ENCODE measurements around the gene DUSP3.
A peak's percentile ranks its signal among the peaks of the same experiment; 100 is the strongest.

DUSP3 gene

DNA sequence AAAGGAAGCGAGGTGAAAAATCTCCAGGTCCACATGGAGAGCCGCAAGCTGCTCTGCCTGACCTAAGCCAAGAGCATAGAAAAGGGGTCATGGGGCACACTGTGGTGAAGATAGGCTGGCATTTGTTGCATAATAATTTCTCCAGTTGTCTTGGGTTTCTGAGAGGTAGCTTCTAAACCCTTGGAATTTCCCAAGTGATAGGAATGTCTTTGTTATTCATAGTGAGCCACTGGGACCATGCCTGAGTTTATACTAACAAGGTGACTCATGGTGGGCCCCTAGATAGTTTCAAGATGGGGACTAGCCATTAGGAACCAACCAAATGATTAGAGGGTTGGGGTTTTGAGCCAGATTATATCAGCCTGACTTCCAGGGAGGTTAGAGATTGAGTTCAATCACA, 45.8 kb downstream of the DUSP3 start:
- WGBS: 59% methylated on average over 2 of the region's 2 CpGs

DNA sequence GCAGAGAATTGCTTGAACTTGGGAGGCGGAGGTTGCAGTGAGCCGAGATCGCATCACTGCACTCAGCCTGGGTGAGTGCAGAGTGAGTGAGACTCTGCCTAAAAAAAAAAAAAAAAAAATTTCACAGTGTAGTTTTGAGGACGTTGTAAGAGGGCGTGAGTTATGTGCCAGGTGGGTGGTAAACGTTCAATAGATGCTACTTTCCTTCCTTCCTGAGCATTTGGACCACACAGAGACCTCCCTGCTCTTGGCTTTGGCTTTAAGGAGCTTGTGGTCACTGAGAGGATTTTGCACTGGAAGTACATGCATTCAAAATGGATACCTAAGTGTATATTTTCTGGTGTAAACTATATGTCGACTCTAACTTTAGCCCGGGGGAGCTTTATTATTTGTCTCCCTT, 50.7 kb downstream of the DUSP3 start:
- Histone ChIP-seq H3K27ac (ENCODE audit: low read length, poor library complexity, severe bottlenecking) (no peak overlapping the region), H2BK120ac (ENCODE audit: low read depth, low read length) (no peak overlapping the region), H3K23ac (ENCODE audit: low read length in 2 of 2) (no peak overlapping the region), H4K91ac (ENCODE audit: low read length) (no peak overlapping the region), H3K36me3 (ENCODE audit: control insufficient read depth in 1 of 2, insufficient read depth in 2 of 2, low read depth in 1 of 2, low read length in 2 of 2) (no peaks in the 10 kb centered on the region), H3K9me3 (ENCODE audit: control insufficient read depth, low read length) (peaks cover 6% of the 10 kb centered on the region), H2BK12ac (ENCODE audit: low read length in 2 of 2) (no peak overlapping the region), H3K27me3 (ENCODE audit: control insufficient read depth in 1 of 2, insufficient read depth in 1 of 2, low read length in 2 of 2) (no peaks in the 10 kb centered on the region), H3K18ac (ENCODE audit: low read depth in 1 of 2, low read length in 2 of 2) (no peak overlapping the region), H3K4me2 (ENCODE audit: low read length, poor library complexity, severe bottlenecking) (no peak overlapping the region), H2BK15ac (ENCODE audit: low read depth, poor library complexity, severe bottlenecking) (no peak overlapping the region), H4K8ac (ENCODE audit: low read length) (no peak overlapping the region), H3K4me1 (ENCODE audit: control insufficient read depth, insufficient read depth, low read depth, low read length) (peaks cover 12% of the 10 kb centered on the region), H2BK5ac (ENCODE audit: low read depth, low read length, poor library complexity, severe bottlenecking) (no peak overlapping the region), H3K4me3 (ENCODE audit: insufficient read depth in 1 of 2, low read depth in 1 of 2, low read length in 2 of 2) (no peak overlapping the region), H3K4ac (ENCODE audit: low read depth in 1 of 2, low read length in 2 of 2) (no peak overlapping the region), H2AK5ac (ENCODE audit: low read length, severe bottlenecking) (no peak overlapping the region), H3K14ac (ENCODE audit: low read length in 2 of 2) (no peak overlapping the region), H3K9ac (ENCODE audit: low read length) (no peak overlapping the region), H3K79me1 (replicated peaks; ENCODE audit: low read length, poor library complexity, severe bottlenecking) (no peaks in the 10 kb centered on the region), H2AFZ (ENCODE audit: low read depth, low read length) (no peak overlapping the region)
- WGBS: 99% methylated on average over 3 of the region's 8 CpGs
- DNase-seq: no peak

More for the DNA sequence above, 45.8 kb downstream of the DUSP3 start:
- H3K9ac ChIP-seq (ENCODE audit: low read length): no peak overlapping the region
- H3K79me1 ChIP-seq (replicated peaks; ENCODE audit: low read length, poor library complexity, severe bottlenecking): no peaks in the 10 kb centered on the region
- no peaks in the 10 kb centered on the region for H3K36me3 ChIP-seq (ENCODE audit: control insufficient read depth in 1 of 2, insufficient read depth in 2 of 2, low read depth in 1 of 2, low read length in 2 of 2)
- no peak overlapping the region for H4K91ac ChIP-seq (ENCODE audit: low read length)
- H3K27me3 ChIP-seq (ENCODE audit: control insufficient read depth in 1 of 2, insufficient read depth in 1 of 2, low read length in 2 of 2): no peaks in the 10 kb centered on the region
- H3K27ac ChIP-seq (ENCODE audit: low read length, poor library complexity, severe bottlenecking): peak overlapping the region; percentile 7
- no peak overlapping the region for H3K4me2 ChIP-seq (ENCODE audit: low read length, poor library complexity, severe bottlenecking)
- no peak overlapping the region for H2BK120ac ChIP-seq (ENCODE audit: low read depth, low read length)
- no peak overlapping the region for H3K4ac ChIP-seq (ENCODE audit: low read depth in 1 of 2, low read length in 2 of 2)
- H2BK15ac ChIP-seq (ENCODE audit: low read depth, poor library complexity, severe bottlenecking): no peak overlapping the region
- no peak overlapping the region for H4K8ac ChIP-seq (ENCODE audit: low read length)
- H2BK12ac ChIP-seq (ENCODE audit: low read length in 2 of 2): no peak overlapping the region
- DNase-seq: peak; percentile 79
- no peak overlapping the region for H2AK5ac ChIP-seq (ENCODE audit: low read length, severe bottlenecking)
- H3K14ac ChIP-seq (ENCODE audit: low read length in 2 of 2): no peak overlapping the region
- H2BK5ac ChIP-seq (ENCODE audit: low read depth, low read length, poor library complexity, severe bottlenecking): no peak overlapping the region
- peaks cover 2% of the 10 kb centered on the region for H3K4me1 ChIP-seq (ENCODE audit: control insufficient read depth, insufficient read depth, low read depth, low read length)
- no peak overlapping the region for H2AFZ ChIP-seq (ENCODE audit: low read depth, low read length)
- no peak overlapping the region for H3K23ac ChIP-seq (ENCODE audit: low read length in 2 of 2)
- H3K4me3 ChIP-seq (ENCODE audit: insufficient read depth in 1 of 2, low read depth in 1 of 2, low read length in 2 of 2): no peak overlapping the region
- no peaks in the 10 kb centered on the region for H3K9me3 ChIP-seq (ENCODE audit: control insufficient read depth, low read length)
- peak overlapping the region in 1 of 2 experiments; percentile 12 for H3K18ac ChIP-seq (ENCODE audit: low read depth in 1 of 2, low read length in 2 of 2)

DNA sequence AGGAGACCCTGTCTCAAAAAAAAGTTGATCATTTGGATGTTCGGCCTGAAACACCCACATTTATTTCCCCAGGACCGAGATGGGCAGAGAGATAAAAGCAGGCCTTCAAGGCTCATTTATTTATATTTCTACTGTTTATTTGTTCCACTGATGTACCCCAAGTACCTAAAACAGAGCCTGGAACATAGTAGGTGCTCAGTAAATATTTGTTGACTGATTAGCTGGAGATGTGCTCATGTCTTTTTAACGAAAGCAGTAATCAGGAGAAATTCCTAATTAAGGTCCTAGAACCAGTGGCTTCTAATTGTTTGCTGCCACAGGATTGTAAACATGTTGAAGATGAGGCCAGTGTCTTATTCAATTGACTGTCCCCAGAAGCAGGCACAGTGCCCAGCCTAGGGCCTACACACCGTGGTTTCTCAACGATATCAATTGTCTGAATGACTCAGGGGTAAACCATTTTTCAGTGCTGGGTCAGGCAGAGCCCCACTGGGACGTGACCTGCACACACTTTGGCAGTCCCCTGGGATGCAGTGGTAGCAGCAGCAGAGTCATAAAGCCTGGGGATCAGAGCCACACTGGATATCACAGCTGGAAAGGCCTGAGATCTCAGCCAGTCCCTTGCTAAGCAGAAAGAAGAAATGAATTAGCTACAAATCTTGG, 54.9 kb downstream of the DUSP3 start:
- no peak overlapping the region for H3K4me3 ChIP-seq (ENCODE audit: insufficient read depth in 1 of 2, low read depth in 1 of 2, low read length in 2 of 2)
- no peak overlapping the region for H2AK5ac ChIP-seq (ENCODE audit: low read length, severe bottlenecking)
- H3K18ac ChIP-seq (ENCODE audit: low read depth in 1 of 2, low read length in 2 of 2): peak overlapping the region in 1 of 2 experiments; percentile 76
- no peak overlapping the region for H3K23ac ChIP-seq (ENCODE audit: low read length in 2 of 2)
- no peak overlapping the region for H2BK12ac ChIP-seq (ENCODE audit: low read length in 2 of 2)
- H3K27ac ChIP-seq (ENCODE audit: low read length, poor library complexity, severe bottlenecking): no peak overlapping the region
- H2BK15ac ChIP-seq (ENCODE audit: low read depth, poor library complexity, severe bottlenecking): no peak overlapping the region
- H3K36me3 ChIP-seq (ENCODE audit: control insufficient read depth in 1 of 2, insufficient read depth in 2 of 2, low read depth in 1 of 2, low read length in 2 of 2): no peaks in the 10 kb centered on the region
- DNase-seq: peak; percentile 80
- H2BK5ac ChIP-seq (ENCODE audit: low read depth, low read length, poor library complexity, severe bottlenecking): no peak overlapping the region
- no peaks in the 10 kb centered on the region for H3K79me1 ChIP-seq (replicated peaks; ENCODE audit: low read length, poor library complexity, severe bottlenecking)
- H4K91ac ChIP-seq (ENCODE audit: low read length): no peak overlapping the region
- no peak overlapping the region for H3K9ac ChIP-seq (ENCODE audit: low read length)
- no peak overlapping the region for H3K4me2 ChIP-seq (ENCODE audit: low read length, poor library complexity, severe bottlenecking)
- no peak overlapping the region for H4K8ac ChIP-seq (ENCODE audit: low read length)
- 34% methylated on average over 6 of the region's 6 CpGs for WGBS
- H3K9me3 ChIP-seq (ENCODE audit: control insufficient read depth, low read length): peaks cover 6% of the 10 kb centered on the region
- peaks cover 25% of the 10 kb centered on the region for H3K4me1 ChIP-seq (ENCODE audit: control insufficient read depth, insufficient read depth, low read depth, low read length)
- no peak overlapping the region for H2BK120ac ChIP-seq (ENCODE audit: low read depth, low read length)
- no peak overlapping the region for H2AFZ ChIP-seq (ENCODE audit: low read depth, low read length)
- H3K14ac ChIP-seq (ENCODE audit: low read length in 2 of 2): no peak overlapping the region
- H3K27me3 ChIP-seq (ENCODE audit: control insufficient read depth in 1 of 2, insufficient read depth in 1 of 2, low read length in 2 of 2): no peaks in the 10 kb centered on the region
- H3K4ac ChIP-seq (ENCODE audit: low read depth in 1 of 2, low read length in 2 of 2): no peak overlapping the region

DNA sequence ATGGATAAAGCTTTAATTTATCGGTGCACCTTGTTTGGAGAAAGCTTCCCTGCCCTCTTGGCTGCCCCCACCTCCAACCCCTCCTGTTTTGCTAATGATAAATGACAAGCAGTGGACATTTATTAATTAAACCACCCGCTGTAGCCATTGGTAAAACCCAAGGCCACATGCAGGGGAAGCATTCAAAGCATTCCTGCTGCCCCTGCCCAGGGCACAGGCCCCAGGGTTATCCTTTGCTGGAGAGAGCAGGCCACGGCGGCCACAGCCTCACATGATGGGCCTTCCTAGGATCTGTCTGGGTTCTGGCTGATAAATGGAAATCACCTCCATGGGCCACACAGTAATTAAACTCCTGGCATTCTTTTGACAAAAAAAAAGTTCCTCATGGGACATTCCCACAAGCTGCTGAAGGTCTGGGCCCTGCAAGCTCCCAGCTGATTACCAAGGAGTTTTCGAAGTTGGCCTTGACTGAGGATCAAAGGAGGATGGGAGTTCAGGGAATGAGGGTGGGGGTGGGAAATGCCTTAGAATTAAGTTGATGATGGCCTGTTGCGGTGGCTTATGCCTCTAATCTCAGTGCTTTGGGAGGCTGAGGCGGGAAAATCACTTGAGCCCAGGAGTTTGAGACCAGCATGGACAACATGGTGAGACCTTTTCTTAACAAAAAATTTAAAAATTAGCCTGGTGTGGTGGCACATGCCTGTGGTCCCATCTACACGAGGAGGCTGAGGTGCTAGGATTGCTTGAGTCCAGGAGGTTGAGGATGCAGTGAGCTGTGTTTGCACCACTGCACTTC, 55.7 kb downstream of the DUSP3 start:
- Histone ChIP-seq H3K36me3 (ENCODE audit: control insufficient read depth in 1 of 2, insufficient read depth in 2 of 2, low read depth in 1 of 2, low read length in 2 of 2) (no peaks in the 10 kb centered on the region), H2BK5ac (ENCODE audit: low read depth, low read length, poor library complexity, severe bottlenecking) (no peak overlapping the region), H2BK15ac (ENCODE audit: low read depth, poor library complexity, severe bottlenecking) (no peak overlapping the region), H2AK5ac (ENCODE audit: low read length, severe bottlenecking) (no peak overlapping the region), H2BK120ac (ENCODE audit: low read depth, low read length) (no peak overlapping the region), H4K91ac (ENCODE audit: low read length) (no peak overlapping the region), H3K4ac (ENCODE audit: low read depth in 1 of 2, low read length in 2 of 2) (peak overlapping the region in 1 of 2 experiments; percentile 30), H3K4me3 (ENCODE audit: insufficient read depth in 1 of 2, low read depth in 1 of 2, low read length in 2 of 2) (no peak overlapping the region), H3K9ac (ENCODE audit: low read length) (no peak overlapping the region), H2AFZ (ENCODE audit: low read depth, low read length) (no peak overlapping the region), H3K14ac (ENCODE audit: low read length in 2 of 2) (no peak overlapping the region), H3K9me3 (ENCODE audit: control insufficient read depth, low read length) (peaks cover 6% of the 10 kb centered on the region), H3K27me3 (ENCODE audit: control insufficient read depth in 1 of 2, insufficient read depth in 1 of 2, low read length in 2 of 2) (no peaks in the 10 kb centered on the region), H3K23ac (ENCODE audit: low read length in 2 of 2) (no peak overlapping the region), H3K79me1 (replicated peaks; ENCODE audit: low read length, poor library complexity, severe bottlenecking) (no peaks in the 10 kb centered on the region), H3K27ac (ENCODE audit: low read length, poor library complexity, severe bottlenecking) (no peak overlapping the region), H4K8ac (ENCODE audit: low read length) (no peak overlapping the region), H3K18ac (ENCODE audit: low read depth in 1 of 2, low read length in 2 of 2) (no peak overlapping the region), H3K4me2 (ENCODE audit: low read length, poor library complexity, severe bottlenecking) (no peak overlapping the region), H3K4me1 (ENCODE audit: control insufficient read depth, insufficient read depth, low read depth, low read length) (peaks cover 26% of the 10 kb centered on the region), H2BK12ac (ENCODE audit: low read length in 2 of 2) (no peak overlapping the region)
- DNase-seq: no peak
- 95% methylated on average over 8 of the region's 8 CpGs for WGBS

All from mesenchymal stem cell (in vitro differentiated cells and primary cell).